GM12891 (cell line): ENCODE data around the gene LRRN4.
A peak's percentile ranks its signal among the peaks of the same experiment; 100 is the strongest.

ENCODE experiments used
- PAX5 ChIP-seq: IDR thresholded peaks from 2 replicates; pipeline ENCODE4 v1.6.1; 2011; ENCODE audit warnings: low read length, moderate library complexity, mild to moderate bottlenecking; ENCODE audit not compliant: insufficient read depth, severe bottlenecking
- POLR2A ChIP-seq: IDR thresholded peaks from 2 replicates; pipeline ENCODE4 v1.6.1; 2011; ENCODE audit warnings: low read depth, low read length, control low read depth
- POLR2AphosphoS5 ChIP-seq: IDR thresholded peaks from 2 replicates; pipeline ENCODE4 v1.6.1; 2011; ENCODE audit warnings: low read depth, low read length, control low read depth
- POU2F2 ChIP-seq: IDR thresholded peaks from 2 replicates; pipeline ENCODE4 v1.6.1; 2011; ENCODE audit warnings: low read depth, mild to moderate bottlenecking, control low read depth, low read length, moderate library complexity
- SPI1 ChIP-seq: IDR thresholded peaks from 2 replicates; pipeline ENCODE4 v1.6.1; 2011; ENCODE audit warnings: low read depth, low read length, control low read depth
- TAF1 ChIP-seq: IDR thresholded peaks from 2 replicates; pipeline ENCODE4 v1.6.1; 2011; ENCODE audit warnings: low read depth, low read length, control low read depth

- TF ChIP-seq POLR2AphosphoS5: no peak
- TF ChIP-seq PAX5: no peak
- no peak for TF ChIP-seq POLR2A
- TF ChIP-seq TAF1: no peak
- TF ChIP-seq POU2F2: no peak
- TF ChIP-seq SPI1: peak; percentile 40
These were observed 40.2 kb upstream of the LRRN4 start for GRCh38 chr20:6094063-6094462.
